KMS-11 (cell line): ENCODE data around the gene TDRD10.
"Not testable (repeated sequence)": the region's sequence is repeated elsewhere in the genome, so short reads cannot be mapped to it uniquely, and the experiment has no call there.

ENCODE experiments used
- H2AFZ ChIP-seq: fragments of 200-600 bp; sonication (generic); 2 replicates; pipeline ENCODE4 v1.6.1; 2016; ENCODE audit warnings: antibody characterized with exemption, mixed run types, low read depth
- H3K27ac ChIP-seq: fragments of 200-600 bp; sonication (generic); 2 replicates; pipeline ENCODE4 v1.6.1; 2016; ENCODE audit warnings: mild to moderate bottlenecking, mixed run types
- H3K27me3 ChIP-seq: fragments of 200-600 bp; sonication (generic); 2 replicates; pipeline ENCODE4 v1.6.1; 2017; ENCODE audit warnings: mild to moderate bottlenecking, low read depth, mixed run types, moderate library complexity; ENCODE audit not compliant: insufficient read depth
- H3K36me3 ChIP-seq: fragments of 200-600 bp; sonication (generic); 2 replicates; pipeline ENCODE4 v1.6.1; 2017; ENCODE audit warnings: mild to moderate bottlenecking, mixed run types; ENCODE audit not compliant: insufficient read depth
- H3K4me1 ChIP-seq: fragments of 200-600 bp; sonication (generic); 2 replicates; pipeline ENCODE4 v1.6.1; 2016; ENCODE audit warnings: mild to moderate bottlenecking, low read depth, mixed run types; ENCODE audit not compliant: poor library complexity, severe bottlenecking
- H3K4me2 ChIP-seq: fragments of 200-600 bp; sonication (generic); 2 replicates; pipeline ENCODE4 v1.7.0; 2016; ENCODE audit warnings: mild to moderate bottlenecking, mixed run types
- H3K4me3 ChIP-seq: fragments of 200-600 bp; sonication (generic); IDR thresholded peaks from 2 replicates; pipeline ENCODE4 v1.6.1; 2017; ENCODE audit warnings: low read depth, low read length, mixed read lengths; ENCODE audit not compliant: insufficient read depth
- H3K79me2 ChIP-seq: fragments of 200-600 bp; sonication (generic); 2 replicates; pipeline ENCODE4 v1.6.1; 2016; ENCODE audit warnings: low read depth, mixed run types; ENCODE audit not compliant: insufficient read depth
- H3K9ac ChIP-seq: fragments of 200-600 bp; sonication (generic); 2 replicates; pipeline ENCODE4 v1.6.1; 2016; ENCODE audit warnings: mild to moderate bottlenecking, mixed run types
- H4K20me1 ChIP-seq: fragments of 200-600 bp; sonication (generic); 2 replicates; pipeline ENCODE4 v1.6.1; 2016; ENCODE audit warnings: mild to moderate bottlenecking, mixed run types; ENCODE audit not compliant: insufficient read depth
- CTCF ChIP-seq: fragments of 200-600 bp; sonication (generic); conservative IDR thresholded peaks from 2 replicates; pipeline ENCODE4 v1.6.1; 2017; ENCODE audit warnings: low read depth, mild to moderate bottlenecking, antibody characterized with exemption, low read length, moderate library complexity, mixed read lengths

Gene TDRD10

GRCh38 chr1:154527192-154527591 lies 25.2 kb downstream of the TDRD10 start:
- no peaks in the 10 kb centered on the region for H3K36me3 ChIP-seq

GRCh38 chr1:154529308-154529707 lies 27.3 kb downstream of the TDRD10 start:
- H3K9ac ChIP-seq: no peak overlapping the region
- H3K4me2 ChIP-seq: no peak overlapping the region
- H3K79me2 ChIP-seq: no peaks in the 10 kb centered on the region
- no peaks in the 10 kb centered on the region for H3K36me3 ChIP-seq
- no peaks in the 10 kb centered on the region for H3K27me3 ChIP-seq
- no peak overlapping the region for H3K27ac ChIP-seq
- no peak overlapping the region for H3K4me3 ChIP-seq
- H2AFZ ChIP-seq: no peak overlapping the region
- no peak for TF ChIP-seq CTCF
- H4K20me1 ChIP-seq: no peaks in the 10 kb centered on the region
- H3K4me1 ChIP-seq: no peaks in the 10 kb centered on the region

More at GRCh38 chr1:154527192-154527591, 25.2 kb downstream of the TDRD10 start:
- TF ChIP-seq CTCF: no peak
- Histone ChIP-seq H3K4me3 (no peak overlapping the region), H3K4me2 (no peak overlapping the region), H3K27me3 (no peaks in the 10 kb centered on the region), H2AFZ (no peak overlapping the region), H3K9ac (no peak overlapping the region), H3K79me2 (no peaks in the 10 kb centered on the region), H3K4me1 (peaks cover under 1% of the 10 kb centered on the region), H3K27ac (no peak overlapping the region), H4K20me1 (no peaks in the 10 kb centered on the region)

GRCh38 chr1:154531950-154532349 lies 29.9 kb downstream of the TDRD10 start:
- not testable (repeated sequence) for H3K9ac ChIP-seq, H3K4me2 ChIP-seq, H2AFZ ChIP-seq, H3K4me1 ChIP-seq, H3K27me3 ChIP-seq, H3K36me3 ChIP-seq, H4K20me1 ChIP-seq, H3K4me3 ChIP-seq, H3K27ac ChIP-seq, H3K79me2 ChIP-seq

- TF ChIP-seq CTCF: peak; percentile 92
- Histone ChIP-seq H4K20me1 (no peaks in the 10 kb centered on the region), H3K27me3 (no peaks in the 10 kb centered on the region), H3K4me2 (no peak overlapping the region), H3K4me3 (no peak overlapping the region), H3K27ac (no peak overlapping the region), H2AFZ (no peak overlapping the region), H3K79me2 (no peaks in the 10 kb centered on the region), H3K4me1 (no peaks in the 10 kb centered on the region), H3K9ac (no peak overlapping the region), H3K36me3 (no peaks in the 10 kb centered on the region)
Observed at GRCh38 chr1:154533952-154534844, 32.2 kb downstream of the TDRD10 start.

- Histone ChIP-seq H3K36me3 (no peaks in the 10 kb centered on the region), H3K4me2 (no peak overlapping the region), H3K27ac (no peak overlapping the region), H2AFZ (no peak overlapping the region), H3K79me2 (no peaks in the 10 kb centered on the region), H3K4me3 (no peak overlapping the region), H3K9ac (no peak overlapping the region), H4K20me1 (no peaks in the 10 kb centered on the region), H3K27me3 (no peaks in the 10 kb centered on the region), H3K4me1 (no peaks in the 10 kb centered on the region)
- no peak for TF ChIP-seq CTCF
Observed at GRCh38 chr1:154536570-154536969, 34.6 kb downstream of the TDRD10 start.
